Urothelium cell line (cell line): ENCODE data around the gene TUBGCP3.
A peak's percentile ranks its signal among the peaks of the same experiment; 100 is the strongest.
"Not testable (repeated sequence)": the region's sequence is repeated elsewhere in the genome, so short reads cannot be mapped to it uniquely, and the experiment has no call there.

Experiments used
- DNase-seq: peaks from one replicate; pipeline ENCODE4 v3.0.0; 2011; ENCODE audit warnings: low spot score, mixed read lengths
- FAIRE-seq: peaks from 2 replicates; lab custom pipeline; 2011; peaks lifted over from hg19 to GRCh38; lab: Jason Lieb, UNC

The TUBGCP3 gene

DNA sequence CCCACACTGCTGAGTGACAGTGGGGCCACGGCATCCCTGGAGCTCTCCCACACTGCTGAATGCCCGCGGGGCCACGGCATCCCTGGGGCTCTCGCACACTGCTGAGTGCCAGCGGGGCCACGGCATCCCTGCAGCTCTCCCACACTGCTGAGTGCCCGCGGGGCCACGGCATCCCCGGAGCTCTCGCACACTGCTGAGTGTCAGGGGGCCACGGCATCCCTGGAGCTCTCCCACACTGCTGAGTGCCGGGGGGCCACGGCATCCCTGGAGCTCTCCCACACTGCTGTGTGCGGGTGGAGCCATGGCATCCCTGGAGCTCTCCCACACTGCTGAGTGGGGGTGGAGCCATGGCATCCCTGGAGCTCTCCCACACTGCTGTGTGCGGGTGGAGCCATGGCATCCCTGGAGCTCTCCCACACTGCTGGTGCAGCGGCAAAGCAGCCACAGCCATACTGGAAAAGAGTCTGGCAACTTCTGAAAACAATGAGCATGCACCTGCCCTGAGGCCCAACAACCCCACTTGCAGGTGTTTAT lies 8.6 kb downstream of the TUBGCP3 start:
- DNase-seq: no peak
- peak; percentile 40 for FAIRE-seq

DNA sequence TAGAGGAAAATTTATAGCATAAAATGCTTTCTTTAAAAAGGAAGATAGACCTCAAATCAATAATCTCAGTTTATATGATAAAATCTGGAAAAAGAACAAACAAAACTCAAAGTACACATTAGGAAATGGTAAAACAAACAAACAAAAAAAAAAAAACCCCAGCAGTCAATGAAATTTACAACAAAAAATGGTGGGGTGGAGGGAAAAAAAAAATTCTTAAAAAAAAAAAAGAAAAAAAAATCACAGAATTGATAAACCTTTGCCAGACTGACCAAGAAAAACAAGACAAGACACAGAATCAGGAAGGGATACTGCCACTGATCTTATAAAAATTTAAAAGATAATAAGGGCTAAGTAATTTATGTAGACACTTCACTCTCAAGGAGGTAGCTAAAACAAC lies 11.2 kb downstream of the TUBGCP3 start:
- DNase-seq (no peak), FAIRE-seq (no peak)

DNA sequence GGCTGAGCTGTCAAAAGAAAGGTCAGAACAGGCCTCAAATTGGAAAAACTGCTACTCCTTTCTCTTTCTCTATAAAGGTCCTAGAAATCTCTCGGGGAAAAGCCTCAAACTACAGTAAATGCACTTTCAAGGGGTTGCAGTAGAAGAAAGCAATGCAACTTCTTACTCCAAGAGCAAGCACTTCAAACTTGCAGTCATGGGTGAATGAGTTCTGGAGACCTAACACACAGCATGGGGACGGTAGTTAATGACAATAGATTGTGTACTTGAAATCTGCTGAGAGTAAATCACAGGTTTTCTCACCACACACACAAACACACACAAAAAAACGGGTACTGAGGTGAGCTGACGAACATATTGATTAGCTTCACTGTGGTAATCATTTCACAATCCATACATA lies 11.8 kb downstream of the TUBGCP3 start:
- peak; percentile 48 for FAIRE-seq
- DNase-seq: no peak

DNA sequence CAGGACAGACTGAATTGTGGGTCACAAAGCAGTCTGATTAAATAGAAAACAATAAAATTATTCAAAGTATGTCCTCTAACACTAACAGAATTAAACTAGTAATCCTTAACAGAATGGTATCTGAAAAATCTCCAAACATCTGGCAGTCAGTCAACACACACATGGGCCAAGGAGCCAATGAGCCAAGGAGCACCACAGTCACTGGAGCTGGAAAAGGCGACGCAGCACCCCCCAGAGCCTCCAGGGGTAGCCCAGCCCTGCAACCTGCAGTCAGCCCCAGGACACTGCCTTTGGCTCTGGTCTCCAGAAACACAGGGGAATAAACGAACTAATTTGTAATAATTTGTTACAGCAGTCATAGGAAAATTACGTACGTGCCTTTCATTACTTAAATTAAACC lies 12.3 kb downstream of the TUBGCP3 start:
- no peak for DNase-seq
- no peak for FAIRE-seq

DNA sequence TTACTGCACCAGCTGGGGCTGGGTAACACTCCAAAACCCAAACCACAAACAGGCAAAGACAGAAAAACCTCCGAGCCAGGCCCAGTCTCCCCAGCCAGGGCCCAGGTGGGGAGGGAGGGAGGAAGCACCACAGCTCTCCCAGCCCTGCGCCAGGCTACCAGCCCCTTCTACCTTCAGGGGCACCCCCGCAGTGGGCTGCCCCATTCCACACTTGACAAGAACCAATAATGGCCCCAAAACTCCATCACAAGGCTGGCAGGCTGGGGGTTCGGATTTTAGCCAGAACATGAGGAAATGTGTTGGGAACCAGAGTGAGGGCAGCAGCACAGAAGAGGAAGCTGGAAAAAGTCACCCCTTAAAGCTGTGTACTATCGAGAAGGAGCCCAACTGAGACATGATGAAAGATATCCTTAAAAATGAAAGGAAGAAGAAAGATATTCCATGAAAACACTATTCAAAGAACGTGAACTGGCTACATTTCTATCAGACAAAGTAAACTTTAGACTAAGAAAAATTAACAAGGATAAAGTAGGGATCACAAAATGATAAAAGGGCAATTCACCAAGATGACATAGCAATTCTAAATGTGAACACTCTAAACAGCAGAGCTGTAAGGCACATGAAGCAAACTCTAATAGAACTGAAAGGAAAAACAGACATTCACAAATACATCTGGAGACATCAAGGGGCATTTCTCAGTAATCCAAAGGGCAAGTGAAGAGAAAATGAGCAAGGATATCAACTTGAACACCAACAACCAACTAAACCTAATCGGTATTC lies 12.9 kb downstream of the TUBGCP3 start:
- DNase-seq (no peak), FAIRE-seq (no peak)

DNA sequence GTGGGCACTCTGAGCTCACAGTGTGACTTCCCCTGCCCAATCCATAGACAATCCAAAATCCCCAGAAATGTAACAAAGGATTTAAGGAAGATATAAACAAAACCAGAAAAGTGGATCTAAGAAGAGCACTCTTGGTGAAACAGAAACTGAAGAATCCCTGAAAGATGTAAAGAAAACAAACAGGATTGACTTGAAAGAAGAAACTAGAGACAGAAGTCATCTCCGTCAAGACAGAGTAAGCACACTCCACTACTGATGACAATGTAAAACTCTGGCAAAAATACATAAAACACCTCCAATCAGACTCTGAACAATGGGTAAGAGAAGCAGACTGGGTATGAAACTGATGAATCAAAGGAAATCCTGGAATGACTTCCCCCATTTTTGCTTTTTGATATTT lies 13.5 kb downstream of the TUBGCP3 start:
- FAIRE-seq: no peak

DNA sequence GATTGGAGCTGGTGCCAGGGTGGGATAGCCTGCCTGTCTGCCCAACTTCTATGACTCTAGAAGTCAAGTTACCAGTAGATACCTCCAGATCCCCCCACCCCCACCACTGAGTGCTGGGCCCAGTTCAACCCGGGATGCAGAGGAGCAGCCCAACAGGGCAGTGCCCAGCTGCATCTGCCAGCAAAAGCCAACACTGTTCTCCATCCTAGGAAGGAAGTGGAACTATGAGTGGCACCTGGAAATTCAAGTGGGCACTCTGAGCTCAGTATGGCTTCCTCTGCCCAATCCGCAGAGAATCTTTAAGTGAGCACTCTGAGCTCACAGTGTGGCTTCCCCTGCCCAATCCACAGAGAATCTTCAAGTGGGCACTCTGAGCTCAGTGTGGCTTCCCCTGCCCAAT lies 14.2 kb downstream of the TUBGCP3 start:
- DNase-seq (no peak), FAIRE-seq (peak; percentile 17)

More for the DNA sequence above, 13.5 kb downstream of the TUBGCP3 start:
- no peak for DNase-seq

DNA sequence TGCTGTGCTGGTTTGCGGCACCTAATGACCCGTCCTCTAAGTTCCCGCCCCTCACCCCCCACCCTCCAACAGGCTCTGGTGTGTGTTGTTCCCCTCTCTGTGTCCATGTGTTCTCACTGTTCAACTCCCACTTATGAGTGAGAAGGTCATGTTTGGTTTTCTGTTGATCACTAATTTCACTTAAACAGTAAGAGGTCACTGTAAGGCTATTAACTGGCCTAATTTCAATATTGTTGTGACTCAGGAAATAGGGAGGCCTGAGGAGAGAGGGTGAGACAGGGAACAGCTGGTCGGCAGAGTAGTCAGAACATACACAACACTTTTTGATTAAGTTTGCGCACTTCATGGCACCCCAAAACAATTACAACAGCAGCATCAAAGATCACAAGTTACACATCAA lies 15.6 kb downstream of the TUBGCP3 start:
- DNase-seq (no peak), FAIRE-seq (no peak)

DNA sequence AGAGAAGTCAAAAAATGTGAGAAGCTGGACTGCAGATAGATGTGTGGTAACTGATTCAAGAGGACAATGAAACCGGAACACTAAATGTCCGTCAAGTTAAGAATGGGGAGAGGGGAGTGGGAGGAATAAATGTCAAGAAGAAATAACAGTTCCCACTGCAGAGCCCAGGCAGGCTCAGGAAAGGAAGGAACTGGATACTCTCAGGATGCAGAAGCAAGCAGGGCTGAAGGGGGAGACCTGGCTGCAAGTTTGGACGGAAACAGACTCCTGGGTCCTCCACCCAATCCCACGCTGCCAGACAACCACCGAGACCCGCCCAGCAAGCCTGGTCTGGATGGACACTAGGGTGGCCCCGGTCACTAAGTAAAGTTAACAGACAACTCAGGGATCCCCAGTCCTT lies 18.1 kb downstream of the TUBGCP3 start:
- DNase-seq (no peak), FAIRE-seq (no peak)

DNA sequence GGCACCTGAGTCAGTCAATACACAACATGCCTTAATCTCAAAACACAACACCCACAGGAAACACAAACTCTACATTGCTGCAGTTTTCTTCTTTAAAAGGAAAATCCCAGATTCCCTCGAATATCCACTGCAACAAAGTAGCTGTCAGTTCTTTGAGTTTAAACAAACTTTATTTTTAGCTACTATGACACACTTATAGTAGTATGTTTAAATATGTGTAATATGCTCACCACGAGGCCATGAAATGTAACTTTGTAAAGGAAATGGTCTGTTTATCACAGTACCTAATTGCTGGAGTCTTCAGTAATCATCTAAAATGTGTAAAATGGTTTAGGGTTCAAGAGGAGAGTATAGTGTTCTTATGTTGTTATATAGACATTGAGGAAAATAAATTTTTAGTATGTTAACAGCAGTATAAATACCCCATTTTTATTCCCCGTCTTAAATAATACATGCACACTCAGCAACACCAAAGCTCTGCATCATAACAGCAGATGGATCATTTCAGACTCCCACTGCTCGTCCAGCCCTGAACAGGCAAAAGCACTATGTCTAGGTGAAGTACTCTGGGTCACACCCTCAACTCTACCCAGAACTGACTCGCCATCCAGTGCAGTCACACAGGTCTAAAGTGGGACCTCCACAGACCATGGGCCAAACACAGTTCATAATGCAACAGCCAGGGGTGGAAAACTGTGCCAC lies 20.6 kb downstream of the TUBGCP3 start:
- DNase-seq: no peak
- peak; percentile 5 for FAIRE-seq

DNA sequence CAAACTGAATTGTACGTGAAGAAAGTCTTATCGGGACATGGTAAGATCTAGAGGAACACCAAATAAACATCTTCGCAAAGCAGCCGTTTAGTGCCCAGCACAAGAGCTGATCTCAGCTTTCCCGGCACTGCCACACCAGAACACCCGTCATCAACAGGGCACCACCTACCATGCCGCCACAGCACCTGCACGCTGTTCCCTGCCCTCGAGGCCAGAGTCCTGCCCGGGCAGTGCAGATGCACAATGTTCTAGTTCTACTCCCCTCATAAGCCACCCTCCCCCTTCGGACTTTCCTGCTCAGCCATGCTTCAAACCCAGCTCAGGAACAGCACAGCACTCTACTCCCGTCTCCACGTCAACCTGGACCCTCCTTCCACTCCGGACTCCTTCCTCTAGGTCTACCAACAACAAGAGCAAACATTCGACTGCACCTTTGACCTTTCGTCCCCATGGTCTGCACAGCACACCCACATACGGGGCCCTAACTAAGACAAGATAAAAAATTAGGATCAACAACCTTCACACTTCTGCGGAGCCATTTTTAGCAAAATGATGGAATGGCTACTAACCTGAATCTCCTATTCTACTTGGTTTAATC lies 25.1 kb downstream of the TUBGCP3 start:
- no peak for FAIRE-seq
- DNase-seq: no peak

DNA sequence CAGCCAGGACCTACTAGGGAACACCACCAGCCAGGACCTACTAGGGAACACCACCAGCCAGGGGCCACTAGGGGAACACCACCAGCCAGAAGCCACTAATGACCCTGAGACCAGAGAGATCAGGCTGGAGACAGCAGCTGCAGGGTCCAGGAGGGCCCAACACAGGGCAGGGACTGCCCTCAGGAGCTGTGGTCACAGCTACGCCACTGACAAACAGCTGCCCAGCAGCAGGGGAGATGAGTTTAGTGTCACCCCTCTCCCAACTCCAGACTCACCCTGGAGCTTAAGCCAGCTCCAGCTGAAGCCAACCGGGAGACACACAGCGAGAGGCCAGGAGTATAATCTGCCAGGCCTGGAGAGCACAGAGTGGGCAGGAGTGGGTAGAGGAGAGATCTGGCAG lies 25.7 kb downstream of the TUBGCP3 start:
- no peak for DNase-seq
- no peak for FAIRE-seq

DNA sequence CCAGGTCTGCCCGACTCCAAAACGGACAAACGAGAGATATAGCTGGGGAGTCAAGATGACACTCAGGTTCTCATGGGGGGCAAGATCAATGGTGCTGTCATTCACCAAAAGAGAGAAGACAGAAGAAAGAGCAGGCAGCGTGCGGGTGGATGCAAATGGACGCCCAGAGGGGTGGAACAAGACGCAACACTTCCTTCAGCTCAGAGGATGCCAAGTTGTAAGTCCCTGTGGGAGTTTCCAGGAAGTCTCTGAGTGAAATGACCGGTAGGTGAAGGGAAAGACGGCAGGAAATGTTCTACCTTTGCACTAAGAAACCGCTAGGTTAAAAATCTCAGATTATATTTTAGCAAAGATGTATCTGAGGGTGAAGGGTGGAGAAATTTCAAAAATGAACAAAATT lies 26.5 kb downstream of the TUBGCP3 start:
- DNase-seq (no peak), FAIRE-seq (no peak)

DNA sequence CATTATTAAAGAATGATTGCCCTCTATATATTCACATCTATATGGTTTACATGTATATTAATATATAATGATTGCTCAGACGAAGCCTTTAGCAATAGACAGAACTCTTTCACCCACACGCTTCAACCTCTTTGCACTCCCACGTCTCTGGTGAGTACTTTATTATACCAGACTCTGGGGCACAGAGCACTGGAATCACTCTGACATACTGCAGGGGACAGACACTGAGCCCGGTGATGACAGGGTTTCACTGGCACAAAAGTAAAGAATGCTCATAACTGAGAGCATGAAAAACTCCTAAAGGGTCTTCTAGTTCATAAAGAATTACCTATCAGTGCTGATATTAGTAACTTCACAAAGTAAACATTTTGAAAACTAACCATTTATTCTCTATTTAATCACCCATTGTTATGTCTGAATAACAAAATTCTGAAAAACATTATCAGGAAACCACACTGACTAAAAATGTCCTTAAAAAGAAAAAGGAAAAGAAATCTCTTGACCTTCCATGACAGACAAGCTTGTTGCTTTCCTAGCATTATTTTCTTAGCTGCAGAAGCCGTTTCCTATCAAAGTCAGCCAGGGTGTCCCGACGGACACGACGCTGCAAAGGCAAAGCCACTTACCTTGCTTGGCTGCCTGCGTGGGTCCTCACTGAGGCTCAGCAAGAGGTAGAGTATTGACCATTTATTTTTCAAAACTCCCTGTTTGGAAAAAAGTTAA lies 29.1 kb downstream of the TUBGCP3 start:
- no peak for DNase-seq

DNA sequence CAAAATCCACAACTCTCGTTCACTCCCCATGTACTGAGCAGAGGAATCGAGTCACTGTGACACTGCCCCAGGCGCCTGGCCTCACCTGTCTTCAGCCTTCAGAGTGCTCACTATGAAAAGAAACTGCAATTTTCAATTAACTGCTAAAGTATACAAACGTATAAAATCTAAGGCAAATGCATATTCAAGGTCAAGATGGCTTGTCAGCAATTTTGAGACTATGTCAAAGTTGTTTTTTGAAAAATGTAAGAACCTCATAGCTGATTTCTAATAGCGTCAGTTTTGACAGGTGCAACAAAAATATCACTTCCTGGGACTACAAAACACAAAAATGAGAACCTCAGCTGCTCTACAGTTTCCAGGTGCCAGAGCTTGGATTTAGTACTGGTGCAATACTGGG lies 31.4 kb downstream of the TUBGCP3 start:
- DNase-seq: no peak
- no peak for FAIRE-seq

More for the DNA sequence above, 29.1 kb downstream of the TUBGCP3 start:
- no peak for FAIRE-seq

DNA sequence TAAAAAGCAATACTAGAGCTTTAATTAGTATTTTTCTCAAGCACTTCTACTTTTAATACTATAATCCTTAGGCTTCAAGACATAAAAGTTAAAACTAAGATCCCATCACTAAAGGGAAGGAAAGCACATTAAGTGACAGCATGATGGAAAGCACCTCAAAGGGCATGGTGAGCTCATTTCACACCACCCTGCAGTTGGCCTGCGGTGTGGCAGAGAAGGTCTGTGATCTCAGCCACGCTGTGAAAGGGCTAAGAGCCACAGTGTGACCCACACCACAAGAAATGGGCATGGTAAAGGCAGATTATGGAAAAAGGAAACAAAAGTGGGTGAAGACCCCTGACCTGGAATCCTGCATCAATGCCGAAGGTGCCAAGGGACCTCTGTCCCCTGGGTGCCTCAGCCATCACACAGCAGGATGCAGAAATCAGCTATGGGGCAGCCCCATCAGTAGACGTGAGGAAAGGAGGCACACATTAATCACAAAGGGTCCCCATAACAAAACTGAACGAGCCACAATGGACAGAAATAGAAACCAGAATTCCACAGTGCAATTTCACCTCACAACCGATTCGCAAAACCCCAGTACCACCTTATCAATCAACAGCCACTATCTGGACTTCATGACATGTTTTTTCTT lies 33.6 kb downstream of the TUBGCP3 start:
- no peak for FAIRE-seq

DNA sequence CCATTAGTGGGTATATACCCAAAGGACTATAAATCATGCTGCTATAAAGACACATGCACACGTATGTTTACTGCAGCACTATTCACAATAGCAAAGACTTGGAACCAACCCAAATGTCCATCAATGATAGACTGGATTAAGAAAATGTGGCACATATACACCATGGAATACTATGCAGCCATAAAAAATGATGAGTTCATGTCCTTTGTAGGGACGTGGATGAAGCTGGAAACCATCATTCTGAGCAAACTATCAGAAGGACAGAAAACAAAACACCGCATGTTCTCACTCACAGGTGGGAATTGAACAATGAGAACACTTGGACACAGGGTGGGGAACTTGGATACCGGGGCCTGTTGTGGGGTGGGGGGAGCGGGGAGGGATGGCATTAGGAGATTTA lies 39.0 kb downstream of the TUBGCP3 start:
- not testable (repeated sequence) for FAIRE-seq, DNase-seq

More for the DNA sequence above, 33.6 kb downstream of the TUBGCP3 start:
- DNase-seq: no peak

DNA sequence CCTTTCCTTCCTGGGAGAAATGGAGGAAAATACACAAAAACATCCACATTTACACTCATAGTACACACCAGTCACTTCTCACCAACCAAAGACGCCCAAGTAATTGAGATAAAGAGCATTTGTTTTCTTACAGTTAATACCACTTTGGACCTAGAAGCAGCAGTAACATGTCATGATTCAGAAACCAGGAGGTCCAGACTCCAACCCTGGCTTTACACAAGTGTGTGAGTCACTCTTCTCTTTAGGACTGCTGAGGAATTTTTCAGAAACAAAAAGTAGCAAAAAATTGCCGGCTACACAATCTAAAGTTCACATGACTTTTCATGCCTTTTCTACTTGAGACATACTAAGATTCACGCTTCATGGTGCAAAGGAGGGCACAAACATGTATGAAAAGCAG lies 42.1 kb downstream of the TUBGCP3 start:
- FAIRE-seq: no peak
- DNase-seq: no peak

DNA sequence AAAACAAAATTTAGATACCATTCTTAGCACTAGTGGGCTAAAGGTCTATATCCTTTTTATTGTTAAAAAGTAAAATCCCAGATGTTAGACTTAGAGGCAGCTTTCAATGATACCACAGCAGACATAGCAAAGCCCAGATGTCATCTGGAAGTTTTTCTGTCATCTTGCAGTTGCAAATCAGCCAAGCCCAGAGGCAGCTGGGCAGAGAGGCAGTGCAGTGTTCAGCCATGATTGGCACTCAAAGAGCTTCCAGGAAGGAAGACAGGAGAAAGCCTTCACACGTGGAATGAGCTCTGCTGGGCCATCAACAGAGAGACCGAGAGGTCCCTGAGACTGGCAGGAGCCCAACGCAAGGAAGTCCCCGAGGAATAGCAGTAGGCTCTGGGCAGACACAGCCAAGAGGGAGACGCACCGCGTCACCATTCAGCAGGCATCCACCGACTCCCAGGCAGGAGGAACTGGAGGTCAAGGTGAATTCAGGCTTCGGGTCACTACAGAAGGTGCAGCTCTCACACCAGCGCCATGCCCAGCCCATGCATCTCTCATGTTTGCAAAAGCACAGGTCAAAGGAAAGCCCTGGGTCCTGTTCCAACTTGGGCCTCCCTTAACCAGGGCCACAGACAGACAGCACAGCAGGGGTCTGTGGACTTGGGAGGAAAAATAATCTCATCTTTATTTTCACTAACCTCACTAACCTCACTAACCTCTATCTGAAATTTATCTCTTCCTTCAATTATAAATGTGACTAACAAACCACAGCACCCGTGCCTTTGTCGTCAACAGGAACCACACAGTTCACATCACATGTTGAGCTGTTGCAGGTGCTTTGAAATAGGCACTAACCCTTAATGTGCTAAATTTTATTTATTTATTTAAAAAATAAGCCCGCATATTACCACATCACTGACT lies 54.9 kb downstream of the TUBGCP3 start:
- FAIRE-seq (no peak), DNase-seq (no peak)
